ENCODE measurements around the gene SMPD4. TPM values are rescaled to one million over a fixed set of nuclear protein-coding genes. Genes with fewer than 3 reads are reported as not detected.
"Not testable (repeated sequence)": the region's sequence is repeated elsewhere in the genome, so short reads cannot be mapped to it uniquely, and the experiment has no call there.

Gene SMPD4
- total RNA-seq, 1 donor from 2014 or later, result 91.7 TPM

GRCh38 chr2:130198343-130198742 lies 16.9 kb upstream of the SMPD4 start, which contains the start of gene TUBA3E:
TSS of gene TUBA3E (minus strand) at chr2:130198439. CDS start at chr2:130198360, 79 bp downstream.
- no peak within 1 kb of the TSS for H3K4me3 Mint-ChIP-seq
- TF ChIP-seq CTCF (conservative IDR thresholded peaks at IDR 0.05), result no peak
- H3K9me3 Mint-ChIP-seq, result no peaks in the 10 kb centered on the region
- H3K27me3 Mint-ChIP-seq (ENCODE audit: low read depth), result no peaks in the 10 kb centered on the region
- H3K4me1 Mint-ChIP-seq, result no peaks in the 10 kb centered on the region
- no peaks in the 10 kb centered on the region for H3K36me3 Mint-ChIP-seq (ENCODE audit: low read depth)
- H3K27ac Mint-ChIP-seq (ENCODE audit: unreplicated experiment), result no peak within 1 kb of the TSS
- DNase-seq (ENCODE audit: low read depth, low spot score), result no peak

DNA sequence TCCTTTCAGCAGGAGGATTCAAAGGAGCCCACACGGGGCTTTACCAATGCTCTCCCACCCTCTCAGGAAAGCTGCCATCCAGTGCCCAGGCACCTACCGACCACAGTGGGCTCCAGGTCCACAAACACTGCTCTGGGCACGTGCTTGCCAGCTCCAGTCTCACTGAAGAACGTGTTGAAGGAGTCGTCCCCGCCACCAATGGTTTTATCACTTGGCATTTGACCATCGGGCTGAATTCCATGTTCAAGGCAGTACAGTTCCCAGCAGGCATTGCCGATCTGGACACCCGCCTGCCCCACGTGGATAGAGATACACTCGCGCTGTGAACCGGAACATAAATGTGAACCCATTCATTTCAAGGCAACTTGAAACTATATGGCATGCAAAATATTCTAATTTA lies 14.7 kb upstream of the SMPD4 start:
- not testable (repeated sequence) for DNase-seq (ENCODE audit: low read depth, low spot score); H3K4me1 Mint-ChIP-seq; H3K9me3 Mint-ChIP-seq; H3K4me3 Mint-ChIP-seq; H3K36me3 Mint-ChIP-seq (ENCODE audit: low read depth); H3K27me3 Mint-ChIP-seq (ENCODE audit: low read depth); H3K27ac Mint-ChIP-seq (ENCODE audit: unreplicated experiment)

GRCh38 chr2:130195089-130195635 lies 13.8 kb upstream of the SMPD4 start:
- not testable (repeated sequence) for H3K27ac Mint-ChIP-seq (ENCODE audit: unreplicated experiment); DNase-seq (ENCODE audit: low read depth, low spot score); H3K27me3 Mint-ChIP-seq (ENCODE audit: low read depth); H3K4me3 Mint-ChIP-seq; H3K4me1 Mint-ChIP-seq; H3K9me3 Mint-ChIP-seq; H3K36me3 Mint-ChIP-seq (ENCODE audit: low read depth)

DNA sequence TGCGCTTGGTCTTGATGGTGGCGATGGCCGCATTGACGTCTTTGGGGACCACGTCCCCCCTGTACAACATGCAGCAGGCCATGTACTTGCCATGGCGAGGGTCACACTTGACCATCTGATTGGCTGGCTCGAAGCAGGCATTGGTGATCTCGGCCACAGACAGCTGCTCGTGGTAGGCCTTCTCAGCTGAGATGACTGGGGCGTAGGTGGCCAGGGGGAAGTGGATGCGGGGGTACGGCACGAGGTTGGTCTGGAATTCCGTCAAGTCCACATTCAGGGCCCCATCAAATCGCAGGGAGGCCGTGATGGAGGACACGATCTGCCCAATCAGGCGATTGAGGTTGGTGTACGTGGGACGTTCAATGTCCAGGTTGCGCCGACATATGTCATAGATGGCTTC lies 12.4 kb upstream of the SMPD4 start:
- not testable (repeated sequence) for H3K9me3 Mint-ChIP-seq; H3K4me3 Mint-ChIP-seq; DNase-seq (ENCODE audit: low read depth, low spot score); H3K4me1 Mint-ChIP-seq; H3K36me3 Mint-ChIP-seq (ENCODE audit: low read depth); H3K27ac Mint-ChIP-seq (ENCODE audit: unreplicated experiment); H3K27me3 Mint-ChIP-seq (ENCODE audit: low read depth)

DNA sequence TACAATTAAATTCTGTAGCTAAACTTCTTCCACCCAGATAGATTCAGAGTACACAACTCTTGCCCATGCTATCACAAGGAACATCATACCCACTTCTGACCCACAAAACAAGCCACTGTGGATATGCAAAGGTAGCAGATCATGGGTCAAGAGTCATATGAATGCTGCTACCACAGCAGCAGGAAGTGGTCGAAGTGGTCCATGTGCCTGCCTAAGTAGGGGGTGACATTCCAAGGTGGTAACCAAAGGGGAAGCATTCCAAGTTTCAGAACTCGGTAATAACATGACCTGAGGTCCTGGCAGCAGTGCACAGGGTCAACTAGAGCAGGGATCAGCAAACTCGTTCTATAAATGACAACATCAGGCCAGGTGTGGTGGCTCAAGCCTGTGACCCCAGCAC lies 11.0 kb upstream of the SMPD4 start:
- H3K27me3 Mint-ChIP-seq (ENCODE audit: low read depth); H3K4me1 Mint-ChIP-seq; H3K27ac Mint-ChIP-seq (ENCODE audit: unreplicated experiment); H3K9me3 Mint-ChIP-seq; H3K4me3 Mint-ChIP-seq; DNase-seq (ENCODE audit: low read depth, low spot score); H3K36me3 Mint-ChIP-seq (ENCODE audit: low read depth): not testable (repeated sequence)

- not testable (repeated sequence) for H3K36me3 Mint-ChIP-seq (ENCODE audit: low read depth); H3K27ac Mint-ChIP-seq (ENCODE audit: unreplicated experiment); H3K4me1 Mint-ChIP-seq; H3K9me3 Mint-ChIP-seq; H3K4me3 Mint-ChIP-seq; DNase-seq (ENCODE audit: low read depth, low spot score); H3K27me3 Mint-ChIP-seq (ENCODE audit: low read depth)
These were observed 9.9 kb upstream of the SMPD4 start for GRCh38 chr2:130191319-130191718.

GRCh38 chr2:130190237-130190636 lies 8.8 kb upstream of the SMPD4 start:
- no peak overlapping the region for H3K4me3 Mint-ChIP-seq
- no peaks in the 10 kb centered on the region for H3K9me3 Mint-ChIP-seq
- no peak for DNase-seq (ENCODE audit: low read depth, low spot score)
- no peak for TF ChIP-seq CTCF (conservative IDR thresholded peaks at IDR 0.05)
- peaks cover 6% of the 10 kb centered on the region for H3K36me3 Mint-ChIP-seq (ENCODE audit: low read depth)
- H3K4me1 Mint-ChIP-seq, result no peaks in the 10 kb centered on the region
- H3K27me3 Mint-ChIP-seq (ENCODE audit: low read depth), result no peaks in the 10 kb centered on the region
- H3K27ac Mint-ChIP-seq (ENCODE audit: unreplicated experiment), result peak overlapping the region; percentile 43

DNA sequence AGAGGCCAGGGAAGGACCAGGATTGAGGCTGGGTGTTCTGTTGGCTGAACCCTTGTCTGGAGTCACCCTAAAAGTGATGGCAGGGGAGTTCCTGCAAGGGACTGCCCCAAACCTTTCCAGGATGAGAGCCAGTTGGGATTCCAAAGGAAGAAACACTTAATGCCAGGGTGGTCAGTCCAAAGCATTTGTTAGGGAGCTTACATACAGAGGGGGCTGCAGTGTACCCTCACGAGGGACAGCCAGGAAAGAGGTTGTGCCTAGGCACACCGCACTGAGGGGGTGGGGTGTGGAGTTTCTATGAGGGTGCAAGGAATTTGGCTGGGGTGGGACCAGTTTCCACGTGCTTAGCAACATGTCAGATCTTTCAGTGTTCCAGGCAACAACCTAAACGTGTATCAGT lies 7.6 kb upstream of the SMPD4 start:
- not testable (repeated sequence) for DNase-seq (ENCODE audit: low read depth, low spot score); H3K36me3 Mint-ChIP-seq (ENCODE audit: low read depth); H3K4me1 Mint-ChIP-seq; H3K27me3 Mint-ChIP-seq (ENCODE audit: low read depth); H3K4me3 Mint-ChIP-seq; H3K27ac Mint-ChIP-seq (ENCODE audit: unreplicated experiment); H3K9me3 Mint-ChIP-seq

DNA sequence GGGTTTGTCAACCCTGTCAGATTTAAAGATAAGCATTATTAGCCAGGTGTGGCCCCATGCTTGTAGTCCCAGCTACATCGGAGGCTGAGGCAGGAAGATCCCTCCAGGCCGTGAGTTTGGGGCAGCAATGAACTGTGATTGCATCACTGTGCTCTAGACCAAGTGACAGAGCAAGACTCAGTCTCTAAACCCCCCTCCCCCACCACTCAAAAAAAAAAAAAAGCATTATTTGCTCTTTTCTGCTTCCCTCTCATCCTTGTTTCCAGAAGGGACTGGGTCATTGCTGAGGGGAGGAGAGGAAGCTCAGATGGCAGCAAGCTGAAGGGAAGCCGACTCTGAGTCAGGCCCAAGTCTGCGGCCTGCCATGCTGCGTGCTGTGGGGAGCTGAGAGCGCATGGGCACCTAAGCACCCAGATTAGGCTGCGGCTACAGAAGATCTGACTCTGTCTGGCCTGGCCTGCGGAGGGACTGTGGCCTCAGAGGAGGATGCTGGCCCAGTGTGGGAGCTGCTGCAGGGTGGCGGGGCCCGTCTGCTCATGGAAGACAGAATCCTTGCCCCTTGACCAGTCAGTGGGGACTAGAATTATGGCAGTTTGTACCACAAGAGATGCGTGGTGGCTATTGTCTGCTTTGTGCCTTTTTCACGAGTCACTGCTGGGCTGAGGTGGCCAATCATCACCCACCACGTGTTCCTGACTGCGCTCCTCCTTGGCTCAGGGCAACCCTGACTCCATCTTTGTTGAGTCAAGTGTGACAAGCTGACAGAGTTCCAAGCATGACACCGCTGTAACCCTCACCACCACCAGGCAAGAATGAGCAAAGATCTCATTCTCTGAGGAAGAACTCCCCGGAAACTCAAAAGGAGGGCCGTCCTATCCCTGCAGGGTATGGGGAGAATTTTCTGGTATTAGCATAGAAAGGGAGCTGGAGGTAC lies 6.7 kb upstream of the SMPD4 start:
- peak overlapping the region; percentile 34 for H3K4me3 Mint-ChIP-seq
- DNase-seq (ENCODE audit: low read depth, low spot score); H3K27me3 Mint-ChIP-seq (ENCODE audit: low read depth); H3K9me3 Mint-ChIP-seq; H3K36me3 Mint-ChIP-seq (ENCODE audit: low read depth); H3K27ac Mint-ChIP-seq (ENCODE audit: unreplicated experiment): not testable (repeated sequence)
- peaks cover 11% of the 10 kb centered on the region for H3K4me1 Mint-ChIP-seq
